Activated CD4-positive, alpha-beta T cell treated with anti-CD3 and anti-CD28 coated beads, Interleukin-2, amount 50 U/mL, for 4 hours (primary cell): ENCODE measurements around the gene CLEC2B.

Experiments used
- DNase-seq, 2 experiments: peaks; one replicate each; pipeline ENCODE4 v3.0.0-alpha.2; 2020

CLEC2B gene

DNA sequence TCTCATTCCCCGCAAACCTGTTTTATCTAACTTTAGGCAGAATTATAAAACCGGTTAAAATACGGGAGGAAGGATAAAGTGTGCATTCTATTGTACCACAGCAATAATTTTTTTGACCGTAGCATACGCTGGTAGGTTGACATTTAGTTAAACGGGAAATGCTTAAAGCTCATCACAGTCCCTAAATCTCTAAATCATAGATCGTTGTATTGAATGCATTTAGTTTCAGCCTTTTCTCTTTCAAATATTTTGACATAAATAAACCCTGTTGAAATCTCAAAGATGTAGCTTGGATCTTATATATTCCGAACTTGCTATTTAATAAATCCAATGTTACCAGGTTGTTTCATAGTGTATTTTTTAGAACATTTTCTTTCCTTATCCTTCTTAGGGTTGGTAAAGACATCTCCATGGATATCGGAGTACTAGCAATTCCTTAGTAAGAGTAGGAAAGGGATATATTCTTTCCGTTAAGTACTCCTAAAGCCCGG is 798 bp downstream of the CLEC2B start:
- DNase-seq: no peak

DNA sequence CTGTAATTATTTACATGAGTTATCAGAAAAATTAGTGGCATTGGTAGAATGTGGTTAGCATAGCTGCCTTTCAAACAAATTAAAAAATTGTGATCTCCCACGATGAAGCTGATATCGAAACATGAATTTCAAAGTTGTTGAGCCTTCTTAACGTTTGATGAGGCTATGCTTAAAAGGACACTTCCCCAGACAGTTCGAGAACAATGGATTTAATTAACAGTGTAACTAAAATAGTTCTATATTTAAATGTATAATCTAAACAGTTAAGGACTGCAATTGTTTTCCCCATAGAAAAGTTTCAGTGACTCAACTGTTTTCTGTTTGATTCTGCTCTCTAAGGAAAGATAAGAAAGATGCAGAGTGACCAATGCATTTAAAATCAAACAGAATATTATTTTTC is 1.6 kb downstream of the CLEC2B start:
- DNase-seq: no peak

DNA sequence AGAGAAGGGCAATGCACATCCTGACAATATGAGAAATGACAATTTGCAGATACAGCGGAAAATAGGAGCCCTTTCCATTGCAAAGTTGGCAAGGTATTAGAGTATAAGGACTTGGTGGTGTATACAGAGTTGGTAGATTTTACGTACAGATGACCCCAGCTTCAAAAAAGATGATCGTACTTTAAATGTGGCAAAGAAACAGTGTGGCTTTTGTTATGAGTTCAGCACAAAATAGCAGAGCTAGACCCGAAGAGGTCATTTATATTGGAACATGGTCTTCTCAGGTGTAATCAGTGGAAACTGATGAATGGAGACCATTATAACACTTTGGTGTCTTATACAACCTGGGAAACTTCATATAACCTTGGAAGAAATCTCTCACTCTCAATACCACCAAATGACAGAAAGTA is 2.3 kb downstream of the CLEC2B start:
- no peak for DNase-seq

DNA sequence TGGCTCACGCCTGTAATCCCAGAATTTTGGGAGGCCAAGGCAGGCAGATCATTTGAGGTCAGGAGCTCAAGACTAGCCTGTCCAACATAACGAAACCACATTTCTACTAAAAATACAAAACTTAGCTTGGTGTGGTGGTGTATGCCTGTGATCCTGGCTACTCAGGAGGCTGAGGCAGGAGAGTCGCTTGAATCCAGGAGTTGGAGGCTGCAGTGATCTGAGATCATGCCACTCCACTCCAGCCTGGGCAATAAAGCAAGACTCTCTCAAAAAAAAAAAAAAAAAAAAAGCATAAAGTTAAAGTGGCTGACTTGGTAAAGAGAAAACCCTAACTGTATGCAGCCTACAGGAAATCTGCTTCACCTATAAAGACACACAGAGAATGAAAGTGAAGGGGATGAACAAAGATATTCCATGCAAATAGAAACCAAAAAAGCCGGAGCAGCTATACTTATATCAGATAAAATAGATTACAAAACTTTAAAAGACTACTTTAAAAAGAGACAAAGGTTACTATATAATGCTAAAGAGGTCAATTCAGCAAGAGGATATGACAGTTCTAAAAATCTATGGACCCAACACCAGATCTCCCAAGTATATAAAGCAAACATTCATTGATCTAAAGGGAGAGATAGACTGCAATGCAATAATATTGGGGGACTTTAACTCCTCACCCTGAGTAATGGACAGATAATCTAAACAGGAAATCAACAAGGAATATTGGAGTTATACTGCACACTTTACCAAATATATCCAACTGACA is 4.1 kb downstream of the CLEC2B start:
- DNase-seq: no peak

DNA sequence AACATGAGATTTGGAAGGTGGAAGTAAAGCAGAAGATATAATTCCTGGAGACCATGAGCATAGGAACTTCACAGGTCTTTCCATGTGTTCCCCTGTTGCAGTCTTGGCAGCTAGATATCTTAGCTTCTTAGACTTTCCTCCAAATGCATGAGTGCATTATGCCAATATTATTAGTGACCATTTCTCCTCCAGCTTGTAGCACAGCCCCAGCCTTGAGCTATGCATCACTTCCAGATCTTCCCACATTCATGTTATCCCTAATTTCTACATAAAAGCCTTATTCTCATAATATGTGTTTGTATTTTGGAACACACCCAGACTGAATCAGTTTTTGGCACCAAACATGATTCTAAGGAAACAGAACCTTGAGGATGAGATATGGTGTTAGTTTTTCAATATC is 11.0 kb downstream of the CLEC2B start:
- no peak for DNase-seq

DNA sequence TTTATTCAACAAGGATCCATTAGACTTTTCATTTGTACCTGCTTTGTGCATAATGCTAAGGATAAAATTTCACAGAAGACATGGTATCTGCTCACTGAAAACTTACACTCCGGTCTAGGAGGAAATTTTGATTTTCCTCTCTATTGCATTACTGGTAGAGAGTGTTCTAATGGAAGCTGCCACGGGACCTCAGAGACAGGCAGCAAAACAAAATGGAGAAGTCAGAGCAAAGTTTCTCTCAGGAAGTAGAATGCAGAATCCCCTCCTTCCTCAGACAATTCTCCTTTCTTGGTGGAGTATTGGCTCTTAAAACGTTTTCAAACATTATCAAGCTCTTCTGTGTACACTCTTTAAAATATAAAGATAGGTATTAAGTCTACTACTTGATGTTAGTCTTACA is 12.3 kb downstream of the CLEC2B start:
- no peak for DNase-seq

DNA sequence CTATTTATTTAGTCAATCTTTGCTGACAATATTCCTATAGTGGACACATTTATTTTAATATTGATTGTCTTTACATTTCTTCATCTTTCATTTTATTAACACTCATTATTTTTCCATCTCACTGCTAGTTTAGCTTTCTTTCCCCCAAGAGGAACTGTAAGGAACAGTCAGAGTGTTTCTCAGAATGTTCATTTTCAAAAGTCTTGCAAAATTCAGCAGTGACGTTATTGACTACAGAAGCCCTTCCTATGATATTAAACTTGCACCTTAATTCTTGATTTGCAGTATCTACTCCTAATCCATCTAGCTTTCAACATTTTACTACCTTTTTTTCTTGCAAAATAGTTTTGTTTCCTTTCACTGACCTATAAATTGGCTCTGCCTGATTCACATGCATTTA is 13.0 kb downstream of the CLEC2B start:
- DNase-seq: no peak

DNA sequence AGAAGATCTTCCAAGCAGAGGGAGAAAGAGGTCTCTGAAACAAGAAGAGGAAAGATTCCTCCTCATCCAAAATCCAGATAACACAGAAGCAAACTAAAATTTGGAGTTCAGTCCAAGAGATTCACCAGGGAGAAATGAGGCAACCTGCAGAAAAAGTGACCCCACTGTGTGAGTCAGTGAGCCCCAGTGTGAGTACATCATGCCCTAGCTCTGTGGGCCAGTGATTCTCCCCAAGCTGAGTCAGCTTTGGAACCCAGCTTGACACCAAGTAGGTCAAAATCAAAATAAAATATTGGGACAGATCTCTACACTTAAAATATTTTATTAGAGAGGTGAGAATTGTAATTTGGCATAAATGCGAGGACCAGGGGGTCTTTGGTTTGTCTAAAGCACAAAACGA is 17.2 kb downstream of the CLEC2B start:
- DNase-seq: no peak

DNA sequence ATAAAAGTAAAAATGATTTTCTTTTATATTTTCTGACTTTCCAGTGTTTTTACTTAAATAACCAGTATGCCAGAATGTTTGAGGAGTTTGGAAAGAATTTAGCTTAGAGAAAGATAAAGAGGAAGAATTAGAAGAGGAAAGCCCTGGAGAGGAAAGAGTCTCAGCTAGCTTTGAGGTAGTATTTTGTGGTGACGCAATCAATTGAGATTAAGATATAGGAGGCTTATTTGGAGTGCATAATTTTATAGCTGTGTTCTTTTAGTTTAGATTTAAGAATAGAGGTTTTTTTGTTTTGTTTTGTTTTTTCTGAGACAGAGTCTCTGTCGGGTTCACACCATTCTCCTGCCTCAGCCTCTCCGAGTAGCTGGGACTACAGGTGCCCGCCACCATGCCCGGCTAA is 18.1 kb downstream of the CLEC2B start:
- no peak for DNase-seq

DNA sequence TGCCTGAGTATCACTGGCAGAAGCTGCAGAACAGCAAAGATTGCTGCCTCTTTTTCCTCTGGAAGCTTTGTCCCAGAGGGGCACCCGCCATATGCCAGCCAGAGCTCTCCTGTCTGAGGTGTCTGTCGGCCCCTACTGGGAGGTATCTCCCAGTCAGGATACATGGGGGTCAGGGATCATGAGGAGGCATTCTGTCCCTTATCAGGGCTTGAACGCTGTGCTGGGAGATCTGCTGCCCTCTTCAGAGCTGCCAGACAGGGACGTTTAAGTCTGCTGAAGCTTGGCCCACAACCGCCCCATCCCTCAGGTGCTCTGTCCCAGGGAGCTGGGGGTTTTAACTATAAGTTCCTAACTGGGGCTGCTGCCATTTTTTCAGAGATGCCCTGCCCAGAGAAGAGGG is 20.3 kb downstream of the CLEC2B start:
- no peak for DNase-seq

DNA sequence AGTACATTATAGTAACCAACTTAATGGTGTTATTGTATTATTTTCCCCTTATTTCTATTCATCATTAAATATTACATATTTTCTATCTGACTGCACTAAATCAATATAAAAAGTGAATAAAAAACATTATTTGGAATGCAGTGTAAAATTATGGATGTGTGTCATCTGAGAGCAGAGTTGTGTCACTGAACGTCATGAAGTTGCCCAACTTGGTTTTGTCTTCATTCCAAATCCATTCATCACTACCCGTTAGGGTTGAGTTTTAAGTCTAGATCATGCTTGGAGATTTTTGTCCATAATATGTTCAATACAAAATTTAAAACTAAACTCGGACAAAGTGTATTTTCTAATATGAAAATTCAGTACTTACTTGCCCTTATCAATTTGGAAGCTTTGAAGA is 25.7 kb downstream of the CLEC2B start:
- DNase-seq: no peak

DNA sequence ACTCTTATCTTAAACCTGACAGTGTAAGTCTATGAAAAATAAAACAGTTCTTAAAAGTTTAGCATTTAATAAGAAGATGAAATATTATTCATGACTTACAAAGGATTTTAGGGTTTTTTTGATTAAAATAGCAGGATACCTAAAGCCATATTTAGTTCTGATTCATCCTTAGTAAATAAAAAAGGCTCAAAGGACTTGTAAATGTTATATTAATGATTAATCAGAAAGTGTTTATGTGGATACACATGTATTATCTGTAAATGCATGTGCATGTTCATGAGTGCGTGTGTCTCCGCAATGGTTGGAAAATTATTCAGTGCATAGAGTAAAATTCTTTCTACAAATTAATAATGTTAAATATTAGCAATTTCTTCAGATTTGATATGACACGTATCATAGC is 37.4 kb downstream of the CLEC2B start:
- no peak for DNase-seq

DNA sequence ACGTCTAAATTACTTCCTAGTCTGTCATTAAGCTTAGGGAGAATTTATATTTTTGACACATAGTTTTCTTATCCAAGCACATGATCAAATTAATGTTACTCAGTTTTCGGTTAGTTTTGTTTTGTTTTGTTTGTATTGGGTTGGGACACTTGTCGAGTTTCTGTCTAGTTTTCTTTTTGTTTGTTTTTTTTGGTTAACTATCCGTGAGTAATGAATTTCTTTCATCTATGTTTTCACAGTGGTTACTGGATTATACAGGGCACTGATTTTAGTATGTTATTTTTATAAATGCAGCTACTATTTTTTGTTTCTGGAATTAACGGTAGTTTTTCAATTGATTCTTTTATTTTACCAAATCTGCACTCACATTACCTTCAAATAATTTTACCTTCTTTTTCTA is 39.2 kb downstream of the CLEC2B start:
- no peak for DNase-seq

DNA sequence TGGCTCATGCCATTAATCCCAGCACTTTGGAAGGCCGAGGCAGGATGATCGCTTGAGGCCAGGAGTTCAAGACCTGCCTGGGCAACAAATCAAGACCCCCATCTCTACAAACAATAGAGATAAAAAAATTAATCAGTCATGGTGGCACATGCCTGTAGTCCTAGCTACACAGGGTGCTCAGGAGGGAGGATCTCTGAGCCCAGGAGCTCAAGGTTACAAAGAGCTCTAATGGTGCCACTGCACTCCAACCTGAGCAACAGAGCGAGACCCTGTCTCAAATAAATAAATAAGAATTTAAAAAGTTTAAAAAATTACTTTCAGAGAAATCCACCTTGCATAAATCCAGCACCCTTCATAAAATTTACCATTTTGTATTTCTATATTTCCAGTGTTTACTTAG is 39.7 kb downstream of the CLEC2B start:
- DNase-seq: no peak

DNA sequence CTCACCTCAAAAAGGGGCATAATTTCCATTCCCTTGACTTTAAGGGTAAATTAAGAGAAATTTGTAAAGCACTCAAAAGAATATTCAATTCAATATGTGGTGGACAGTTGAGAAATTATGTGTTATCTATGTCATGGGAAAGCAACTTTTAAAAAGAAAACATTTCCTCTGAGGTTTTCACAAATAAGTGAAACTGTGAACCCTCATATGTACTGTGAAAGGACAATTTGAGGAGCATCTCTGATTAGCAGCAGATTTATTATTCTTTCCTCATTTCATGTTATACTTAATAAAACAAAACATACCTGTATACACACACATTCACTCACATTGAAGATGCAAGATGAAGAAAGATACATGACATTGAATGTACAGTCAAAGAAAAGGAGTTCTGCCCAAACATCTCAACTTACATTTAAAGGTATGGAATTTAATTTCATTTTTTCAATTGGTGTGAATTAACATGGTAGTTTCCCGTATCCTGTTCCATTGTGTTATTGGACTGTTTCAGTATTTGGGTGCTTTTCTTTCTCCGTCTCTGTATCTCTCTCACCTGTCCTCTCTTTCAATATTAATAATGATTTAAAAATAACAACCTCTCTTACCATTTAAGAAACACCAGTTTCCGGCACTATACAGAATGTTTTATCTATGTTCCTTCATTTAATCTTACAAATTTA is 41.8 kb downstream of the CLEC2B start, which contains the start of gene KLRF1:
TSS of gene KLRF1 (plus strand) at position 273 of the 680 bp plus-strand sequence. CDS start at position 337, 64 bp downstream.
- no peak for DNase-seq

DNA sequence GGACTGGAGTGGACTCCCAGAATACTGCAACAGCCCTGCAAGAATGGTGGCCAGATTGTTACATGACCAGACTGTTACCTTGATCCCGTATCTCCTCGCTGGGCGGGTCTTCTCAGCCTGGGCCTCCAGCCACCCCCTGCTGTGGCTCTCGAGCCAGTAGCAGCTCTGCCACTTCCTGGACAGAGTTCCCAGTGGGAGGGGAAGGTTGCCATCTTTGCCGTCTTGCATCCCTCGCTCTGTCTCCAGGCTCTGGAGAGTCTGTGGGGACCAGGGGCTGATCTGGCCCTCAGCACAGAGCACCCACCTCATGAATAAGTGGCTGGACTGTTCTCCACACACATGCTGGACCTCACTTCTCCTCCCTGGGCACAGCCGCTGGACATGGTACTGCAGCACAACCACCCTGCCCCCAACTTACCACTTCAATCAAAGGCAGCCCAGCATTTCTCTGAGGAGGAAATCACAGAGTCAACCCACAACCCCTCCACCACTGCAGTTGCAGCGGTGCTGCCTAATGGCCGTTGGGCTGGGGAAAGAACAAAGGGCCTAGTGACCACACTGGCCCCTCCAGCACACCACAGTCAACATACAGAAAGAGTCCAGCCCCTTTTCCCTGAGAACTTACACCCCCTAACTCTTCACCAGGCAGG is 48.7 kb downstream of the CLEC2B start:
- DNase-seq: no peak

DNA sequence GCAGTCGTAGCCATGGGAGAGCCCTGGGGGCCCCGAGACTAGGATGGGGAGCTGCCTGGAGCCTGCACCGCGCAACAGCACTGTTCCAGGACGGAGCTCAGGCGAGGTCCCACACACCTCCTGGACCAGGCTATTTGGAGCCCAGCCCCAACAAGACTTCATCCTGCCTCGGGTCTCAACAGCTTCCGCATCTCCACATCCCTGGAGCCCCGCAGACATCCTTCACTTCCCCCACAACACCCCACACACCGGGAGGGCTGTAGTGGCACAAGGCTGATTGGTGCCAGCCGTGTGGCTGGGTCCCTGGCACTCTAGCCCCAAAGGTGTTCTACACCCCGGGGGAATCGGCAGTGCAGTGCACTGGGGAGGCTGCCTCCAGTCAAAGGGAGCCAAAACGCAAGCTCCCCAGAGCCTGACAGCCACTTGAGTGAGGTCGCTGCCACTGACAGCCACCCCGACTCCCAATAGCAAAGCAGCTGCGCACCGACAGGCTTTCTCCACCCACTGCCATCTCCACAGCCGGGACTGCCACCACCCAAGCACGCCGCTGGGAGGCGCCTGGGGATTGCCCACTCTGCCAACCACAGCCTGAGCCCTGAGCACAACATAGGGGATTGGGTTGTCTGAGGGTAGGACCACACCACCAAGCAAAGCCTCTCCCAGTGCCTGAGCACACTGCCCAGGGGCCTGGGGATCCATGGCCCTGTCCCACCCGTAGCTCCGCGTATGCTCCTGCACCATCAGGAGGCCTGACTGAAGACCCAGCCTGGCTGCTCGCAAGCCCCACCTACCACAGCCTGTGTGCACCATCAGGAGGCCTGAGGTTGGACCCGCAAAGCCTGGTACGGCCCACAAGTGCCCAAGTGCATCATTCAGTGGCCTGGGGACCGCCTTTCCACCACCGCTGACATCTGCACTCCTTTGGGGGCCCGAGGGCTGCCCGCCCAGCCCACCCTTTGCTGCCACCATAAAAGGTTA is 55.0 kb downstream of the CLEC2B start:
- DNase-seq: peak; percentile 91 to 93

DNA sequence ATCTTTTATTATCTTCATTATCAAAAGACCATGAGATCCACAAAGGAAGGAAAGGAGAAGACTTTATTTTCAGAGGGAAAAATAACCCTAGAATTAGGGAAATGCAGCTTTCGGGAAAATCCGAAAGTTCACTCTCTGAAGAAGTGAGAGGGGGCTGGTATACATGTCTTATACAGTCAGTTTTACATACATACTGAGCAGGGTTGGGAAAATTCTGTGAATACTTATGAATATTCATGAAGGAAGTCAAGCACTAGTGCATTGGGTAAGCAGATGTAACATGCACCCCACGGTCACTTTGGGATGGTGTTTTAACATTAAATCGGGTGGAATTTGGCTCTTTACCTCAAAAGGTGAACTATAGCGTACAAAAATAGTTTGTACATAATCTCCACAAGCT is 57.5 kb downstream of the CLEC2B start:
- no peak for DNase-seq

DNA sequence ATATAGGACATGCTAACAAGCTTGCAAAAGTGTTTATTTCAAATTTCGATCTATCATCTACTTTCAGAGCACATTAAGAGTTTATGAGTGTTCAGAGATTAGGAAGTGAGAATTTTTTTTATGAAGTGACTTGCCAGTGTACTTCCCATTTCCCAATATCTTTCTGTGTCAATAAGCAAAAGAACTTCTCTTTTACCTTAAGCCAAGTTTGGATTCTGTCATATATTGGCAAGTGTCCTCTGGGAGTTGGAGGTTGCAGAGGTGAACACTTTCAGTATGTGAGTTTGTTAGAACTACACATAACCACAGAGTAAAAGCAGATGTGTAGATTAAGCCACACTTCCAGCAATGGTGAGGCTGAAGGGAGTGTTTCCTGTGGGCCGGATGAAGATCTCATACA is 58.5 kb downstream of the CLEC2B start:
- no peak for DNase-seq

DNA sequence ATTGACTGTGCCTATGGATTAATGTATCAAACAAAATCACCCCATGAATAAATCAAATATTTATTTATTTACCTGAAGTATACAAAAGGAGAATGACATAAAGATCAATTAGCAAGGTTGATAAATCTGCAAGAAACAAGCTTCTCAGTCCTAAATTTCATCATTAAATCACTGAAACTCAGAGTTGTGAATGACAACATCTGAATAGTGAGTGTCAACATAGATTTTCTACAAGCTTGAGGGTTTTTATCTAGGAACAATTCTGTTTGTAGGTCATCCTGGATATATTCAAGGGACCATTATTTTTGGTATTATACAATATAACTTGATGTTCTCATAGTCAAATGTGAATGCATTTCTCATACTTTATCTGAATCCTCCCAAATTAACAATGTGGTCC is 59.3 kb downstream of the CLEC2B start:
- DNase-seq: no peak

DNA sequence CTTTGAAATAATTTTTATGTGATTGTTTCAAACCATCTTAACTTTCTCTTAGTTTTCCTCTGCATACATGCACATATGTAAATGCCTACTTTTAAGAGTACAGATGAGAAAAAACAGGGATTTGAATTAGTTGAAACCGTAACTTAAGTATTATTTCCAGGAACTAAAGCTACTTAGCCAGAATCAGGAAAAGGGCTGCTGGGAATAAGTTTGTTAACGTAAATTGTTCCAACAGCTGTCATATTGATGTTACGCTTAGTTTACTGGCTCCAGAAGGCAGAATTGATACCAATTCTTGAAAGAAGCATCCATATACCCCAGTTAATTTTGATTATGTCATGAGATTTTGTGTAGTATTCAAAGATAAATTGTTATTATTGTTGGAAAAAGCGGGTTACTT is 59.8 kb downstream of the CLEC2B start:
- DNase-seq: no peak

DNA sequence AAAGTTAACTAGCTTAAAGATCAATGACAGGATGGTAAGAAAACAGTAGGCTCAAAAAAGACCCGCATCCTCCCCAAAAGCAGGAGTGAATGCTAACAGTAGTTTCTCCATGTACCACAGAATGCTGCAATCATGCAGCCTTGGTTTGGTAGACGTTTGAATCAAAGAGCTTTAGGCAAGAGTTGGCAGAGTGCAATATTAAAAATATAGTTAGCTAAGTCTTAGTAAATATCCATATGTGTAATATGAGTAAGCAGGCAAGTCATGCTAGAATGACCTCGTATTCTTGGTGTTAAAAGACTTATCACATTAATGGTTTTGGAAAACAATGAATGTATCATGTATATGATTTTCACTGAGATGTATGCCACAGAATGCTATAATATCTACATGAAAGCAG is 60.6 kb downstream of the CLEC2B start:
- no peak for DNase-seq

DNA sequence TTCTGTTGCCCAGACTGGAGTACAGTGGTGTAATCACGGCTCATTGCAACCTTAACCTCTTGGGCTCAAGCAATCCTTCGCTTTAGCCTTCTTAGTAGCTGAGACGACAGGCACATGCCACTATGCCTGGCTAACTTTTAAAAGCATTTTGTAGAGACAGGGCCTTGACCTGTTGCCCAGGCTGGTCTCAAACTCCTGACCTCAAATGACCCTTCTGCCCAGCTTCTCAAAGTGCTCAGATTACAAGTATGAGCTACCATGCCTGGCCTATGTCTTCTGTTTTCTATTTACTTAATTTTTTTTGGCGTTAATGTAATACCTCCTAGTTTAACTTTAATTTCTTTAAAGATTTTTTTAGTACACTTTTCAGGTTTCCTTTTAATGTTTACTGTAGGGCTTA is 62.4 kb downstream of the CLEC2B start:
- DNase-seq: no peak
